Left cardiac atrium (tissue), 4 donors: Measurements from ENCODE around the gene COL13A1. TPM values are rescaled to one million over a fixed set of nuclear protein-coding genes. Genes with fewer than 3 reads are reported as not detected.

Source experiments
- ATAC-seq, 2 donors: fragments of 200-7000 bp; cut with Tn5 transposase; one replicate each; pipeline ENCODE4 v1.9.1; 2020; ENCODE audit warnings: mild to moderate bottlenecking in 2 of 2, moderate library complexity in 2 of 2
- DNase-seq: peaks from one replicate; pipeline ENCODE4 v3.0.0-alpha.2; 2020
- intact Hi-C, 2 donors: fragments of 100-400 bp; cut with DNase I; formaldehyde crosslinking; loops; one replicate each; pipeline versions ENCODE4 v1.14.1 to v1.15.1; 2022 to 2023
- total RNA-seq, 2 donors: library from RNA; stranded (reverse); fragmentation: NEBNext Ultra II Directional; extraction: Animal tissue kit (Norgen Biotek cat#: 25700); gene quantifications; one replicate each; pipeline ENCODE4 v1.2.1, GENCODE V29; 2021
- donor health status: DM: no; HTN: yes; CAD: no.
- donor health status: DM: no; HTN: yes; CAD: no; lungs with severe emphysema.
- donor health status: DM: yes; HTN: yes; CAD: no.
- donor health status: Dilated cardiomyopathy.

Gene COL13A1
- total RNA-seq, 2 donors from 2014 or later, result 3.8 to 6.7 TPM

DNA sequence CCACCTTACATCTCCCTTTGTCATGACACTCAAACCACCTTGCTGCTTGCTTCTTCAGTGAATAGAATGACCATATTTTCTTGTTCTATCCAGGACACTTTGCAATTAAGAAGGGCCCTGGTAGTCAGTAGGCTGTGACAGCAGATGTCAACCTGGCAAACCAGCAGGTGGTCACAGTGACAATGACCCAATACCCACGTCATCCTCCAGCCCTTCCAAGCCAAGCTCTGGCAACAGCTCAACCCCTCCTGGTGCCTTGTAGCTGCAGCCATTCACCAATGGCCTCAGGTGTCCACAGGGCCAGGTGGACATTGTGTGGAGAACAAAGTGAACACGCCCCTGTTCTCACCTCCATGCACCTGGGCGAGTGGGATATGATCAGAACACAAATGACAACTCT is 163.4 kb downstream of the COL13A1 start:
- no peak for DNase-seq
- intact Hi-C loops, result no loop called here
- no peak for ATAC-seq

DNA sequence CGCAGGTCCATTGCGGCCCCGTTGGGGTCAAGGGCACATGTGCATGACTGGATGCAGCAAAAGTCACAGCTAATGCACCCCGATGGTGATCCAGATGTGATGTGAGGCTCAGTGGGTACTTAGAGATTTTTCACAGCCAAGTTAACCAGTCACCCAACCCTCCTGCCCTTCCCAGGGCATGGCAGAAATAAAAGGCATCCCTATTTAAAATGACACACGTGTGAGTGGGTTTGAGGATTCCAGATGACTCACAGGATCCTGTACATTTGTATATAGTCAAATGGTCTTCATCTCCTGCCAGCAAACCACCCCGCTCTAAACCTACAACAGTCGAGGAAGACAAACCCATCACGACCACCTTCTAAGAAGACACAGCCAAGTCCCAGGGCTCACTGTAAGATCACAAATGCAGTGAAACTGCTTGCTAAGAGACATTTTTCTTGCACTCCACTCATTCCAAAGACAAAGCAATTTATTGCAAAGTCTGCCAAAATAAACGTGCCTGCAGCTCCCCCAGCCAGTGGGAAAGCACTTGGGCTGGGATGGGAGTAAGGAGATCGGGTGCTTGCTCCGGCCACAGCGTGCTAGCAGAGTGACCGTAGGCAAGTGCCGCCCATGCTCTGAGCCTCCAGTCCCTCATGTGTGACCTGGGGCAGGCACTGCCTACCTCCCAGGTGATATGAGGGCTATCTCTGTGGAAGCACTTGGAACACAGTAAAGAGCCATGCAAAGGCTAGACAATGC is 164.4 kb downstream of the COL13A1 start:
- DNase-seq (no peak), ATAC-seq (no peak)
- intact Hi-C loops, result no loop called here

DNA sequence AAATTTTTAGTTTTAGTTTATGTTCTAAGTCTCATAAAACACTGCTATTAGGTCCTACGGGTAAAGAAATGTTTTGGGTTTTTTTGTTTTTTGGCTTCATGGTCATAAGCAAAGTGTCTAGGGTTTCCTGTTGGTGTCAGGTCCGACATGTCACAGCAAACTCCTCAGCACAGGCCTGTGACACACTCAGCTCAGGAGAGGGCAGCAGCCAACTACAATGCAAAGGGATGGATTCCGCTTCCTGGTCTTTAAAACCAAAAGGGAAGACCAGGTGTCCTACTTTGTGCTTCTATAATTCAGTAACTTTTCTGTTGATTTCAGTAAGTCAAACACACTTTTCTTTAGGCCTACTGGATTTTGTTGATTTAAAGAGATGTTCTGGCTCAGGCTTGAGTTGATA is 167.1 kb downstream of the COL13A1 start:
- no peak for DNase-seq
- intact Hi-C loops, result no loop called here
- ATAC-seq, result no peak

DNA sequence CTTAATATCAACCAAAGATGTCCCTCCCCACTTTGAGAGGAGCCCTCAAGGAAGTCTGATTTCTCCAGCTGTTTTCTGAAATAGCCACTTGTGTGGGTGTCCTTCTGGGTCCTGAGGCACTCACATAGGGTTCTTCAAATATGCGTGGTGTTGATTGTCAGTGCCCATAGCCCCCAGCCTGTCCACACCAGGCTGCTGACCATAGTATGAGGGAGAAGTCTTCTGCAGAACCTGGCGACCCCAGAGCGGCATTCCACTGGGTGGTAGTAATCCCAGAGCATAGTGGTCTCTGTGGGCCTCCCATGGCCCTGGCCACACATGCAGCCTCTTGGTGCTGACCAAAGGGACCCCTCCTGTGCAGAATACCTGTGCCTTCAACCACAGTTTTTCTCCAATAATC is 168.3 kb downstream of the COL13A1 start:
- DNase-seq, result no peak
- ATAC-seq, result no peak
- intact Hi-C loops, result no loop called here

DNA sequence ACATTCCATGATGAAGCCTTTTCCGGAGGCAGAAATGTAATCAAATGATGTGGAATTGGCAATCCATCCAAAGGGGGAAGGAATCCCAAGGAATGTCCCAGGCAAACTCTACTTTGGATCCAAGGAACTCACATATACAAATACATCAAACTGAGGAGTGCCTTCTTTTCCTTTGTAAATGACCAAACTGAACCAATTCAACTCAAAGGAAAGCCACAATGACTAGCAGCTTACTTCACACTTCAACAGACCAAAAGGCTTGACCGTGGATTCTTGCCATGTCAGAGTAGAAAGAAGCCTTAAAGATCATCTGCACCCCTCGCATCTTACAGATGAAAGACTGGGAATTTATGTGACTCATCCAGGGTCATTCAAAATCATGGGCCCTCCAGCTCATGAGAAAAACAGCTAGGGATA is 171.3 kb downstream of the COL13A1 start:
- ATAC-seq (no peak), DNase-seq (no peak)
- intact Hi-C loops, result no loop called here

DNA sequence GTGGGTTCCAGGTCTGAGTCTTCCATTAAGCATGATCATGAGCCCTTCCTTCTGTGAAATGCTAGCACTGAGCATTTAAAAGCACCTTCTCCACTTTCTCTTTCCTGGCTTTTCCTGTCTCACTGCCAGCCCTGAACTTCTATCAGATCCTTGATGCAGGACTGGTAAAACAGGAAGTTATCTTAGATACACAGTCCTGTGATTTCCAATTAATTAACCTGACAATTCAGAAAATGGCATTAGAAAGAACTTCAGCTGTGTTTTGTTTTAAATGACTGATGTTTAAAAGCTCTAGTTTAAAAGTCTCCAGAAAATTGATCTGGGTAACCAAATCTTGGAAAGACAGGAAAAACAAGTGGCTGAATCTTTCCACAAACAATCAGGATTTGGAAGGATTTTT is 172.0 kb downstream of the COL13A1 start:
- no peak for DNase-seq
- ATAC-seq, result no peak
- intact Hi-C loops, result no loop called here

DNA sequence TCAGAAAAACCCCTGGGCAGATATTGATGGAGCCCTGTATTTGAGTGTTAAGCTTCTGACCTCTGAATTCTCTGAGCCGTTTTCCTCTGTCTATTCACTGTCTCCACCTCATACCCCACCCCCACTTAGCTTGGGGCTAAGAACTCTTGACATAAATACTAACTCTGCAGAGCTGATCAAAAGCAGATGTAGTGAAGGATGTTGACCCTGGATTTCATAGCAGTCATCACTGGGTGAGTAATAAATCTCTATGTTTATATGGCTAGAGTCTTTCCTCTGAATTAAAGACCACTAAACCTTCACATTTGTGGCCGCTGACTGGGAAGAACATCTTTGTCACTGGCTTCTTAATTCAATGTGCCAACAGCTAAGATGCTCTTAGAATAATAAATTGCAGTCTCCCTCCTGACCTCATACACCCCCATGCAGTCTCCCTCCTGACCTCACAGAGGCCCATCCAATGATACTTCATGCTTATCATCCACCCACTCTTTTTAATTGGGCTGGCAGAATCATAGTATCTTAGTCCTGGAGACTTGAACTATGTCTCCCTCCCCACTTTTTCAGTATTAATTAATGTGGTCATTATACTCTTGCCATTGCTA is 172.9 kb downstream of the COL13A1 start:
- no peak for DNase-seq
- ATAC-seq, result no peak
- intact Hi-C loops, result no loop called here

DNA sequence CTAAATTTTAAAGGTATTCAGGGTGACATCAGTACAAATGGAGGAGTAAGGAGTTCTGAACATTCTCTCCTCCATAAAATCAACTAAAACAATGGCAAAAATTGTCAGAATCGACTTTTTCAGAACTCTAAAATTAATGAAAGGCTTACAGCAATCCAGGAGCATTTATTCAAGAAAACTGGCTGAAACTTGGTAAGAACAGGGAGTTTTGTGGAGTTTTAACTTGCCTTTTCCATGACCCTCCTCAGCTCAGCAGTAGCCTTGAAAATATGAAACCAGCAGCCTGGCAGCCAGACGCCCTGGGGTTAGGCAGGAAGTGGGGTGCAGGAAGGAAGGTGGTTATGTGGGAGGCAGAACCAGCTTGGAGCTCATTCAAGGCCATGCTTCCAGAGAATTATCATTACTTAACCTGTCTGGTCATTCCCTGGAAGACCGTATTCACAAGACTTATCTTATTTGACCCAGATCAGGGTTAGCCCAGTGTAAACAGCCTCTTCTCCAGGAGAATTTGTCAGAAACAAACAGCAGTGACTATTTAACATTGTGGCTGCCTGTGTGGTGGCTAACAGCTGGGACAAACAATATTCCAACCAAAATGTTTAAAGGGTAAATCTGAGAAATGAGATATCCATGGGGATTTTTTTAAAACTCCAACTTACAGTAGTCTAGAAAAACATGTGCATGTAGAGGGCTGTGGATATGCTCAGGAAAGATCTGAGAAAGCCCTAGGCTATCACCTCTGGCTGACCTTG is 175.3 kb downstream of the COL13A1 start:
- no peak for ATAC-seq
- no peak for DNase-seq
- intact Hi-C loops, result no loop called here

DNA sequence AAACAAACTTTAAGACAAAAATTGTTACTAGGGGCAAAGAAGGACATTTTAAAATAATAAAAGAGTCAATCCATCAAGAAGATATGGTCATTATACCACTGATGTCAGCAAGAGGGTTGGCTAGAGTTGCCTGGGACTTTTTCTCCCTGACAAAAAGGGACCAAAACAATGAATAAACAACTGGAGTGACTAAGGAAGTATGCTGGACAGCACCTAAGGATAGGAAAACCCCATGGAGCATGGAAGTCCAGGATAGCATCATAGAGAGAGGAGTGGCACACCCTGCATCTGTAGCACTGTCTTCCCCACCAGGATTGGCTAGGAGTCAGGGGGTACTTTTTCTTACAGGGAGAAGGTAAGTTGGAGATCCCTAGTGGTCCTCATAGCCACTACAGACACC is 177.5 kb downstream of the COL13A1 start:
- intact Hi-C loops, result no loop called here
- no peak for DNase-seq
- ATAC-seq, result no peak

DNA sequence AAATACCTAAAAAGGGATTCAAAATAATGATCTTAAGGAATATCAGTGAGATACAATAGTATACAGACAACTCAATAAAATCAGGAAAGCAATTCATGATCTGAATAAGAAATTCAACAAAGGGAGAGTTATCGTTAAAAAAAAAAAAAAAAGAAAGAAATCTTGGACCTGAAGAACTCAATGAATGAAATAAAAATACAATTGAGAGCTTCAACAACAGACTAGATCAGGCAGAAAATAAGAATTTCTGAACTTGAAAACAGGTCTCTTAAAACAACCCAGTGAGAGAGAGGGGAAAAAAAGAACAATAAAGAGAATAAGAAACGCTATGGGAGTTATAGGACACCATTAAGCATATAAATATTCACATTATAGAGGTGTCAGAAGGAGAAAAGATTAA is 179.0 kb downstream of the COL13A1 start:
- no peak for ATAC-seq
- no peak for DNase-seq
- intact Hi-C loops, result no loop called here

DNA sequence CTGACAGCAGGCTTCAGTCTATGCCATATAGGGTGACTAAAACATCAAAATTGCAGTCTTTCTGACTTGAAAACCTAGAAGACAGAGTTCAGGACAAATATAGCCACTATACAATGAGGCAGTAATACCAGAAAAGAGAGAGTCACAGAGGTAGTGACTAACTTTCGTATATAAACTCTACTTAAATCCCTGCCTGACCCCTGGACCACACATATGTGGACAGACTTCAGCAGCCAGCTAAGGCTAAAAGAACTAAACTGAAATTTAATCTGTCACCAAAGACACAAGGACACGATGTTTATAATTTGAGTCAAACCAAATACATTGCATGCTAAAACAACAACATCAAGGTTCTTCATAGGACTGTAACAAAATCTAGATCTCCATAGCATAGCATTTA is 186.4 kb downstream of the COL13A1 start:
- intact Hi-C loops, result no loop called here
- DNase-seq (no peak), ATAC-seq (no peak)

DNA sequence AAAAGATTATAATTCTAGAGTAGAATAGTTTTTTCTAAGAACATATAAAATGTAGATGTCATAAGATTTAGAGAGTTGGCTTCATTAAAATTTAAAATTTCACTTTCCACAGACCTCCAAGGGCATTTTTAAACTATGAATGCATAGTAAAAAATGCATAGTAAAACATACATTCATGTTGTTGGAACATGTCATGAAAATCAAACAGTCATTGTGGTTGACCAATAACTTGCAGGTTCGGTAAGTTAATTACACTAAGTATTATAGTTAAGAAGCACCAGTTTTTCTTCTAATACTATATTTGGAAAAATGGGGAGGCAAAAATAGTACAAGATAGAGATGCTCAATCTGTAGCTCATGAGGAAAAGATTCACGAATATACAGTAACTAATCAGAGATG is 189.4 kb downstream of the COL13A1 start:
- intact Hi-C loops, result no loop called here
- DNase-seq, result no peak
- ATAC-seq, result no peak

DNA sequence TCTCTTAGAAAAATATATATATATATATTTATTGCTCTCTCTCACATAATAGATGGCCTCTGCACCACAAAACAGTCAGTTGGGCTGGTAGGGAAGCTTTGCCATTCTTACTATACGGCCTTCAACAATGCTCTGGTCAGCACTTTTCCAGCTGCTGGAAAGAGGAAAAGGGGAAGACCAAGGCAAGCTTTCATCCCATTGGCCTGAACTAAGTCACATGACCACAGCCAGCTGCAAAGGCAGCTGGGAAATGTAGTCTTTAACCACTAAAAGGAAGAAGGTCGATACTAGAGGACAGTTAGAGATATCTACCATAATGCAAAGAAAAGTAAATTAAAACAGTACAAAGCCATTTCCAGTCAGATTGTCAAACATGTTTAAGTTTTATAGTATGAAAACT is 192.6 kb downstream of the COL13A1 start:
- ATAC-seq (peak; percentile 63 to 81), DNase-seq (peak; percentile 24)
- intact Hi-C loops, result no loop called here

DNA sequence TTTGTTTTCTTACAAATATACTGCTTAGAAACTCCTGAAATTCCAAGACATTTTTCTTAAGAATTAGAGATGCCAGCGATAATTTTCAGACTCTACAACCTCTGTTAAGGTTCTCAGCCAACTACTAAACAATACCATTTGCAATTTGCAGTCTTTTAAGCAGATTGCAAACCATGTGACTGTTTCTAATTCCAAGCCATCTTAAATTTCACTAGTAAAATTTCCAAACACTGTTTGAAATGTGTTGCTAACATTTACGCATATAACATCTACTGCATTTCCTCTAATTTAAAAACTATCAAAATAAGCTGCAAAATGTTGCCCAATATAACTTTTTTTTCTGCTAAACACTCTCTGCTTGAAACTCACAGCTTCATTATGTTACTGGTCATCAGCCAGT is 194.9 kb downstream of the COL13A1 start:
- ATAC-seq, result no peak
- intact Hi-C loops, result no loop called here
- DNase-seq, result no peak

DNA sequence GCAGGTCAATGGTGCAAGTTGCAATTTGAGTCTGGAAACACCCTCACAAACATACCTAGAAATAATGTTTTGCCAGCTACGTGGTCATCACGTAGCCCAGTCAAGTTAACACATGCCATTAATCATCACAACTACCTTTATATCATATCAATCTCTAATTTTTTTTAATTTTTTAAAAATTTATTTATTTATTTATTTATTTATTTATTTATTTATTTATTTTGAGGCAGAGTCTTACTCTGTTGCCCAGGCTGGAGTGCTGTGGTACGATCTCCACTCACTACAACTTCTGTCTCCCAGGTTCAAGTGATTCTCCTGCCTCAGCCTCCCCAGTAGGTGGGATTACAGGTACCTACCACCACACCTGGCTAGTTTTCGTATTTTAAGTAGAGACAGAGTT is 198.6 kb downstream of the COL13A1 start:
- intact Hi-C loops, result no loop called here
- ATAC-seq (no peak), DNase-seq (no peak)

DNA sequence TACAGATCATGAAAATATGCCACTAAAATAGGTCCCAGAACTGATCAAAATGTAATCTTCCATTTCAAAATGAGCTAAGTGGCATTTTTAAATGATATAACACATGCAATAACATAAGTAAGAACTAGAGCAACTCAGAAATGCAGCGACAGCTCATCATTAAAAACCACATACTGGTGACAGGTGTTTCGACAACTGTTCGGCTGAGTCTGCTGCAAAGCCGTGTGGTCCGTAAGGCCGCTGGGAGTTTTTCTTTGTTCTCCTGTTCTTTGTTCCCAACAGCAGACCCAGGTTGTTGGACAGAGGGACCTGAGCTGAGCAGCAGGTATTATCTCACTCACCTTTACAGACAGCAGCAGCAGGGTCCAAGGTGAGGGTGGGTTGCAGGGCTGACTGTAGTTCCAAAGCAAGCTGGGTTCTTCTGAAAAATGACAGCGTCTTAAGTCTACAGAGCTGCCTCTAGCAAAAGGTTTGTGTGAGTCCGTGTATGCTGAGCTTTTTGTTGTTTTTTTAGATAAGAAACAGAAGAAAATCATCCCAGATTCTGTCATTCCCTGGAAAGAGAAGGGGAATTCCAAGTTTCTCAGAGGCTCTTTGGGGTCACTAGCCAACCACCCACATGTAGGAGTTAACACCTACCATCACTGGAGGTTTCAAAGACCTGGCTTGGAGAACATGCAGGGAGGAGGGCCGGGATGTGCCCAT is 205.6 kb downstream of the COL13A1 start:
- ATAC-seq (no peak), DNase-seq (no peak)
- intact Hi-C loops, result no loop called here
